Ramos (cell line): ENCODE data around the gene SOD3.

ENCODE experiments used
- in situ Hi-C: fragments of 300-500 bp; cut with MboI; formaldehyde crosslinking; loops from one replicate; pipeline ENCODE4 v1.14.3; 2022; ENCODE audit warnings: low sequenced_read_pairs; ENCODE audit not compliant: unreplicated experiment

The SOD3 gene

GRCh38 chr4:24800325-24800895 is 5.0 kb downstream of the SOD3 start:
- in situ Hi-C loops: no loop called here

GRCh38 chr4:24801136-24801855 is 5.9 kb downstream of the SOD3 start:
- in situ Hi-C loops: no loop called here

DNA sequence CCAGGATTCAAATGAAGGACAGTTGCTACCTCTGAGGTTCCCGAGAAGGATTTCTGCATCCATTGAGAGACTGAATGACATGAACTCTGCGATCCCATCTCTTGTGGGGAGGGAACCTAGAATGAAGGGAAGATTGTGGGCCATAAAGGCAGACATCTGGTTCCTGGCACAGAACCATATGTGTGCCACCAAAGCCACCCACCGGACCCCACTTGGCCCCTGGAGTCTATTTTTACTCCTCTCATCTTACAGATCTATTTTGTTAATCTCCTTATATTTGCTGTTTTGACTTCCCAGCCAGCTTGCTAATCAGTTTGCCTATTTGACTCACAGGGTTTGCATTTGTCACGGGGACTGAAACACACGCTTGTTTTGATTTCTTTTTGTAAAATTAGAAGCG is 7.3 kb downstream of the SOD3 start:
- in situ Hi-C loops: no loop called here

GRCh38 chr4:24805067-24805466 is 9.7 kb downstream of the SOD3 start:
- in situ Hi-C loops: no loop called here

GRCh38 chr4:24805566-24805965 is 10.2 kb downstream of the SOD3 start:
- in situ Hi-C loops: no loop called here

- in situ Hi-C loops: no loop called here
These were observed 11.0 kb downstream of the SOD3 start for GRCh38 chr4:24806206-24806990.

GRCh38 chr4:24807611-24808010 is 12.2 kb downstream of the SOD3 start:
- in situ Hi-C loops: no loop called here

DNA sequence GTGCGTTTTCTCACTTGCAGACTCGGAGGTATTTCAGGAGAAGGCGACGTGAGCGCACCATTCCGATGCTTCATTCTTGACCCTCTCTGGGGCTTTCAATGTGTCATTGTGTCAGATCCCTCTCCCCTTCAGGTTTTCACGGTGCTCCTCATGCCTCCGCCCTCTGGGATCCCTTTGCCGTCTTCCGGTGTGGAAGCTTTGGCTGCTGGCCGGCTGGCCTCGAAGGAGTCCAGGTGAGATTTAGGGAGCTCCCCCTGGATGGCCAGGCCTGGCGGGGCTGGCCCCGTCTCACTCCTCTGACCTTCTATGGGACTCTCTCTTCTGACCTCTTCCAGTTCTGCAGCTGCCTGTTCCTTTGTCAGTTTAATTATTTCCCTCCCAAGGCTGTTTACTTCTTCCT is 12.9 kb downstream of the SOD3 start:
- in situ Hi-C loops: no loop called here

- in situ Hi-C loops: no loop called here
These were observed 13.6 kb downstream of the SOD3 start for GRCh38 chr4:24808955-24809354.

GRCh38 chr4:24809376-24809775 is 14.0 kb downstream of the SOD3 start:
- in situ Hi-C loops: no loop called here

GRCh38 chr4:24809815-24810405 is 14.5 kb downstream of the SOD3 start:
- in situ Hi-C loops: no loop called here

DNA sequence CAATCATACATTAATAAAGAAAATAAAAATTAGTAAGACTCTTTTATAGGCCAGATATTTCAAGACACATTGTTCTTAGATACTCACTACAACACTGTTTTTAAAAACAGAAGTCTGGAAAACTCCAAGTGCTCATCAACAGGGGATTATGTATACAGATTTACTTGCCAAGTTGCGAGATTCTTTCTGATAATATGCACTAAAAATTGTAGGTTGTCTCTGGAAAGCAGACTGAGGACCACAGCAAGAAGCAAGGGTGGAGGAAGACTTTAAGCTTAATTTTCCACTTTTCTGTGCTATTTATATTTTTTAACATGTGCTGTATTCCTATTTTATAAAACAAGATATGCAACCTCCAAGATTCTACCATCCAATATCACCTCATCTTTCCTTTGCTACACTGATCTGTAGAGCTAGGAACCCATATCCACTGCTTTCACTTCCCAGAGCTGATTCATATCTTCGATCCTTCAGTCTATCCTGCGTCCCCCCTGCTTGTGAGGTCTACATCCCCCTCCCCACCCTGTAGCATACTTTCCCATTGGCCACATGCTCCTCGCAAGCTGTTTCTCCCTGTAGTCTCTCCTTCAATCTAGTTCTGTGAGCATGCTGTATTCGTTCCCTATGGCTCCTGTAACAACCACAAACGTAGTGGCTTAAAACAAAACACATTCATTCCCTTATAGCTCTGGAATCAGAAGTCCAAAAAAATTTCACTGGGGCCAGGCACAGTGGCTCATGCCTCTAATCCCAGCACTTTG is 15.7 kb downstream of the SOD3 start:
- in situ Hi-C loops: no loop called here

DNA sequence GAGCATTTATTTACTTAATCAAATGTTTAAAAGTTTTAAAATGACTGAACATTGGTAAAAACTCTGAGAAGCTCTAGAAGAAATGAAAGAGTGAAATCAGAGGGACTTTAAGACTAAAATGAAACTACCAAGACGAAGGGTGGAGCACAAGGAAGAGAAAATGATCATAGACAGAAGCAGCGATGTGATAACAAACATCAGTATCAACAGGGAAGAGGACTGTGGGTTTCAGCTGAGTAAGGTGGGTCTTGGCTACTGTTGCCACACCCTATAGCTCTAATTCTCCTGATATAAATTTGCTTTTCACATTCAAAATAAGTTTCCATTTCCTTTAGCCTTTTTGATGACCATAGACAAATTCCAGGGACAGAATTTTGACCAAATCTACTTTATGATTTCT is 18.4 kb downstream of the SOD3 start:
- in situ Hi-C loops: no loop called here

GRCh38 chr4:24816797-24817196 is 21.4 kb downstream of the SOD3 start:
- in situ Hi-C loops: no loop called here

DNA sequence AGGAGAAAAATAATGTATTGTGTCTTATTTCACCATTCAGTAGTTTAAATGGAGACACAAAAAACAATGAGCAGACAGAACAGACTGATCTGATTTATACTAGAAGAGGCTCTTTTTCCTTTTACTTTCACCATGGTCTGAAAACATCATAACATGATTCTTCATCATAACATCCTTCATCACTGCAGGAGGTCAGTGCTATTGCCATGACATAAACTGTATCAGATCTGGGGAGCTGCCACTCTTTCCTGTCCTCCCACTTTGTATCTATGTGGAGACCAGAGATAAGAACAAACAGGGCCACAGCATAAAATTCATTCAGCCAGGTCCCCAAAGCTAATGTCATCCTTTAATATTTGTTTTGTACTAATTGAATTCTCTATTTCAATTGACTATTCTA is 25.2 kb downstream of the SOD3 start:
- in situ Hi-C loops: no loop called here

GRCh38 chr4:24824720-24825119 is 29.3 kb downstream of the SOD3 start:
- in situ Hi-C loops: no loop called here

DNA sequence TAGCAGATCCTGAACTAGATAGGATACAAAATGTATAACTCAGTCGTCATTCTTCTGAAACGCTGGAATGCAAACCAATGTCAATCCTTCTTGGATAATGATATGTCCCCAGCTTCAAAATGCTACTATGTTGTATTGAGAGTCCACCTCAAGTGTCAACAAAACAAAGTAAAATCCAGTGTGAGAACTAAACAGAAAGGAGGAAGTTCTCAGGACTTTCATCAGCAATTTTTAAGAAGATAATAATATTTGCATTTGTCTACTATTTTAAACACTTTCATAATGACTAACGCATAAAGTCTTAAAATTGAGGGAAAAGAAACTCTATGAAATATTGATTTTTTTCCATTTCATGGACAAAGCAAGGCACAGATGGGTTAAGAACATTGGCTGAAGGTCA is 36.3 kb downstream of the SOD3 start:
- in situ Hi-C loops: no loop called here

- in situ Hi-C loops: no loop called here
These were observed 40.3 kb downstream of the SOD3 start for GRCh38 chr4:24835696-24836095.

DNA sequence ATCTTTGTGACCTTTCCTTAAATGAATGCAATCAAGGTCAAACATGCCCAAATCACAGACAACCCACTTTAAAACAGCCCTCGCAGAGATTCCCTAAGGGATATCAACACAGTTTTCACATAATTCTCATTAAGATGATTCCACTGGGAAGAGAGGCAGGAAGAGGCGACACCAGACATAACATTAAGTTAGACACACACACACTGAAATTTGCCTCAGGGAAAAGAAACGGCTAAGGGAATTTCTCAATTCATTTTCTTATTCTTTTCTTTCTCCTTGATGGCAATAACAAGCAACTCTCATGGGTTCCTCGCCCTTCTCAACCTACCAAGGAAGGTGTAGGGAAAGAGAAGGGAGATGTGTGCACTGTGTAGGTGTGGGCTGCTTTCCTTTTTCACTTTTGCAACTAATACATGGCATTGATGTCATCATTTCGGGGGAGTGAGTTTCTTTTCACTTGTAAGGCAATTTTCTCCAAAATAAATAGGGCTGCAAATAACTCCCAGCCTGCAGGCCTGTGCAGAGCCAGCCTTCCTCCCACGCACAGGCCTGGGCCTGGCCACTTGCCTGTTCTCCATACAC is 41.4 kb downstream of the SOD3 start:
- in situ Hi-C loops: no loop called here

DNA sequence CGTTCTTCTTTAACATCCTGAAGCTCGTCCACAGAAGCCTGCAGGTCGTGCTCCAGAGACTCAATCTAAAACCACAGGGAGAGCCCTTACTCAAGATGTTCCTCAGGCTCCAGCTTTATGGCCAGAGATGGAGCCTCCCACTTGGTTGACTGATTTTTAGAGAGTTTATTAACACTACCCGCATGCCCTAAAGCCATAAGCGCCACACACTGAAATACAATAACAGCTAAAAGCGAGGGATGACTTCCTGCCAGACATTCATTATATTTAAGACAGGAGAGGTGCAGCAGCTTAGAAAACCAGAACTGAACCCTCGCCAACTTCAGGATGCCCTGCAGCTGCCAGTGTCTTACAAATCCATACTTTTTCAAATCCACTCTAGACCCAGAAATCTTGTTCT is 42.0 kb downstream of the SOD3 start:
- in situ Hi-C loops: no loop called here
